H9 (cell line): ENCODE results near the gene CDK17. TPM values are rescaled to one million over a fixed set of nuclear protein-coding genes. Genes with fewer than 3 reads are reported as not detected.

Source experiments
- DNase-seq: peaks from one replicate; pipeline ENCODE4 v3.0.0-alpha.2; 2017
- H2AFZ ChIP-seq: one replicate; pipeline ENCODE4 v1.6.1; 2013; ENCODE audit warnings: mild to moderate bottlenecking, low read length, control low read depth, moderate library complexity
- H2AK5ac ChIP-seq: 2 replicates; pipeline ENCODE4 v1.6.1; 2013; ENCODE audit warnings: low read length, control low read depth, mixed read lengths; ENCODE audit not compliant: insufficient read length
- H2BK120ac ChIP-seq: one replicate; pipeline ENCODE4 v1.6.1; 2013; ENCODE audit warnings: low read depth, mild to moderate bottlenecking, low read length, control low read depth, inconsistent platforms; ENCODE audit not compliant: poor library complexity, severe bottlenecking
- H2BK12ac ChIP-seq: 2 replicates; pipeline ENCODE4 v1.6.1; 2013; ENCODE audit warnings: low read length, control low read depth, mixed read lengths, low read depth; ENCODE audit not compliant: insufficient read length
- H2BK15ac ChIP-seq: 2 replicates; pipeline ENCODE4 v1.6.1; 2013; ENCODE audit warnings: low read depth, low read length, control low read depth
- H2BK20ac ChIP-seq: one replicate; pipeline ENCODE4 v1.6.1; 2013; ENCODE audit warnings: low read depth, mild to moderate bottlenecking, low read length, control low read depth, inconsistent platforms; ENCODE audit not compliant: poor library complexity, severe bottlenecking
- H2BK5ac ChIP-seq: 2 replicates; pipeline ENCODE4 v1.6.1; 2013; ENCODE audit warnings: low read length, control low read depth, mixed read lengths; ENCODE audit not compliant: insufficient read length
- H3K14ac ChIP-seq: 2 replicates; pipeline ENCODE4 v1.6.1; 2013; ENCODE audit warnings: low read length, control low read depth; ENCODE audit not compliant: insufficient read depth
- H3K18ac ChIP-seq: 2 replicates; pipeline ENCODE4 v1.6.1; 2013; ENCODE audit warnings: low read depth, mild to moderate bottlenecking, mixed read lengths, low read length, control low read depth; ENCODE audit not compliant: insufficient read length
- H3K23ac ChIP-seq: 2 replicates; pipeline ENCODE4 v1.6.1; 2013; ENCODE audit warnings: low read length, control low read depth, mixed read lengths, low read depth; ENCODE audit not compliant: insufficient read length
- H3K23me2 ChIP-seq: 2 replicates; pipeline ENCODE4 v1.6.1; 2013; ENCODE audit warnings: low read depth, mild to moderate bottlenecking, mixed read lengths, low read length, control low read depth; ENCODE audit not compliant: insufficient read length, poor library complexity, severe bottlenecking
- H3K27ac ChIP-seq: 2 replicates; pipeline ENCODE4 v1.5.1; 2013; ENCODE audit warnings: low read length, control low read depth, mixed read lengths, low read depth; ENCODE audit not compliant: insufficient read length
- H3K27me3 ChIP-seq: 2 replicates; pipeline ENCODE4 v1.6.1; 2013; ENCODE audit warnings: low read length, control low read depth, inconsistent platforms; ENCODE audit not compliant: insufficient read depth
- H3K4ac ChIP-seq: 2 replicates; pipeline ENCODE4 v1.6.1; 2013; ENCODE audit warnings: low read depth, mild to moderate bottlenecking, control low read depth, inconsistent platforms, low read length, moderate library complexity
- H3K4me1 ChIP-seq: 2 replicates; pipeline ENCODE4 v1.6.1; 2013; ENCODE audit warnings: low read length, control low read depth, inconsistent platforms; ENCODE audit not compliant: insufficient read depth
- H3K4me2 ChIP-seq: 2 replicates; pipeline ENCODE4 v1.6.1; 2013; ENCODE audit warnings: low read length, control low read depth, mixed read lengths; ENCODE audit not compliant: insufficient read length, insufficient read depth
- H3K56ac ChIP-seq: 2 replicates; pipeline ENCODE4 v1.6.1; 2013; ENCODE audit warnings: low read depth, mild to moderate bottlenecking, mixed read lengths, low read length, control low read depth; ENCODE audit not compliant: insufficient read length
- H3K79me1 ChIP-seq: 2 replicates; pipeline ENCODE4 v1.6.1; 2013; ENCODE audit warnings: low read depth, mild to moderate bottlenecking, moderate library complexity, low read length, control low read depth, inconsistent platforms; ENCODE audit not compliant: insufficient read depth, poor library complexity, severe bottlenecking
- H3K79me2 ChIP-seq: 2 replicates; pipeline ENCODE4 v1.6.1; 2013; ENCODE audit warnings: low read length, control low read depth, inconsistent platforms; ENCODE audit not compliant: insufficient read depth
- H3K9ac ChIP-seq: 2 replicates; pipeline ENCODE4 v1.6.1; 2013; ENCODE audit warnings: low read length, control low read depth, mixed read lengths; ENCODE audit not compliant: insufficient read length; ENCODE audit errors: extremely low read depth
- H3K9me3 ChIP-seq: one replicate; pipeline ENCODE4 v1.6.1; 2013; ENCODE audit warnings: low read depth, low read length, inconsistent platforms; ENCODE audit not compliant: control insufficient read depth
- H3T11ph ChIP-seq: one replicate; pipeline ENCODE4 v1.6.1; 2013; ENCODE audit warnings: mild to moderate bottlenecking, low read length, control low read depth, inconsistent platforms
- H4K20me1 ChIP-seq: one replicate; pipeline ENCODE4 v1.6.1; 2013; ENCODE audit not compliant: control insufficient read depth, insufficient read length, insufficient read depth
- H4K5ac ChIP-seq: 2 replicates; pipeline ENCODE4 v1.6.1; 2013; ENCODE audit warnings: low read depth, mild to moderate bottlenecking, mixed read lengths, low read length, control low read depth; ENCODE audit not compliant: insufficient read length
- H4K8ac ChIP-seq: replicated peaks from 2 replicates; pipeline ENCODE4 v1.6.1; 2013; ENCODE audit warnings: low read length, control low read depth, mixed read lengths, low read depth; ENCODE audit not compliant: insufficient read length
- H4K91ac ChIP-seq: 2 replicates; pipeline ENCODE4 v1.6.1; 2013; ENCODE audit warnings: low read depth, mild to moderate bottlenecking, moderate library complexity, mixed read lengths, low read length, control low read depth; ENCODE audit not compliant: insufficient read length
- H3K27ac Mint-ChIP-seq, 3 experiments: 2 replicates in 2 of 3; 3 replicates in 1 of 3; pipeline ENCODE4 v1.8.0; 2020 to 2021; ENCODE audit warnings: mixed read lengths in 3 of 3, mild to moderate bottlenecking in 1 of 3, moderate library complexity in 1 of 3
- H3K27me3 Mint-ChIP-seq: 2 replicates; pipeline ENCODE4 v1.8.0; 2021; ENCODE audit warnings: low read depth, mild to moderate bottlenecking, moderate library complexity, mixed read lengths
- H3K36me3 Mint-ChIP-seq, 3 experiments: 2 replicates in 2 of 3; 3 replicates in 1 of 3; pipeline ENCODE4 v1.8.0; 2020 to 2021; ENCODE audit warnings: low read depth in 3 of 3, mixed read lengths in 3 of 3; ENCODE audit not compliant: insufficient read depth in 1 of 3
- H3K4me1 Mint-ChIP-seq, 2 experiments: 2 replicates each; pipeline ENCODE4 v1.8.0; 2020; ENCODE audit warnings: mixed read lengths in 2 of 2
- H3K4me3 Mint-ChIP-seq, 2 experiments: 2 replicates in 1 of 2; 3 replicates in 1 of 2; pipeline ENCODE4 v1.8.0; 2020 to 2021; ENCODE audit warnings: mild to moderate bottlenecking in 2 of 2, mixed read lengths in 2 of 2, moderate library complexity in 1 of 2
- H3K9me3 Mint-ChIP-seq, 2 experiments: 2 replicates in 1 of 2; 3 replicates in 1 of 2; pipeline ENCODE4 v1.8.0; 2020; ENCODE audit warnings: mild to moderate bottlenecking in 2 of 2, mixed read lengths in 2 of 2, moderate library complexity in 1 of 2
- CTCF ChIP-seq: fragments of 200-600 bp; sonication (generic); conservative IDR thresholded peaks from 3 replicates; pipeline ENCODE4 v1.8.0; 2021; ENCODE audit warnings: antibody characterized with exemption, mild to moderate bottlenecking
- WGBS: extraction: QIAGEN DNeasy Blood & Tissue Kit; methylation state at CpG from one replicate; pipeline ENCODE4 v1.1.7; 2013; ENCODE audit warnings: missing lambda C conversion rate, low lambda C conversion rate, mixed read lengths; ENCODE audit not compliant: insufficient read length; ENCODE audit errors: extremely low coverage; 5-methylcytosine and 5-hydroxymethylcytosine counted together
- total RNA-seq: library from RNA; stranded (reverse); gene quantifications from 2 replicates; pipeline ENCODE4 v1.2.1, GENCODE V29; 2021

Gene CDK17
- total RNA-seq, 1 experiment from 2014 or later = 28.8 TPM

- Histone ChIP-seq H2BK15ac (no peak overlapping the region), H3T11ph (no peak overlapping the region), H3K27ac (no peak overlapping the region), H3K23me2 (no peaks in the 10 kb centered on the region), H4K8ac (no peak overlapping the region), H3K4me1 (no peaks in the 10 kb centered on the region), H3K14ac (no peak overlapping the region), H3K79me2 (no peaks in the 10 kb centered on the region), H4K5ac (no peak overlapping the region), H2AK5ac (no peak overlapping the region), H4K20me1 (no peaks in the 10 kb centered on the region), H2BK120ac (no peak overlapping the region), H3K9ac (no peak overlapping the region), H3K4me2 (no peak overlapping the region), H2BK5ac (no peak overlapping the region), H3K18ac (no peak overlapping the region), H2BK12ac (no peak overlapping the region), H2BK20ac (no peak overlapping the region), H3K23ac (no peak overlapping the region), H3K56ac (no peak overlapping the region), H2AFZ (no peak overlapping the region), H4K91ac (no peak overlapping the region), H3K79me1 (no peaks in the 10 kb centered on the region), H3K27me3 (no peaks in the 10 kb centered on the region), H3K4ac (no peak overlapping the region), H3K9me3 (no peaks in the 10 kb centered on the region)
- peaks cover 30 to 40% of the 10 kb centered on the region in 2 experiments for H3K4me1 Mint-ChIP-seq
- WGBS = no CpG with 5 or more reads among the region's 3 CpGs
- no peaks in the 10 kb centered on the region for H3K27me3 Mint-ChIP-seq
- no peaks in the 10 kb centered on the region; a peak in 1 of 5 replicates for H3K9me3 Mint-ChIP-seq
- no peak overlapping the region for H3K4me3 Mint-ChIP-seq
- TF ChIP-seq CTCF = no peak
- H3K27ac Mint-ChIP-seq = peak overlapping the region in 1 of 3 experiments; percentile 63; a peak in 1 of 7 replicates
- no peak for DNase-seq
- peaks cover 0 to 4% (median under 1%) of the 10 kb centered on the region in 3 experiments; a peak in 5 of 7 replicates for H3K36me3 Mint-ChIP-seq
Measured at GRCh38 chr12:96305665-96306064, 94.6 kb downstream of the CDK17 start.
